Upper lobe of left lung (tissue), 6 donors: ENCODE results near the gene ERG. TPM values are rescaled to one million over a fixed set of nuclear protein-coding genes. Genes with fewer than 3 reads are reported as not detected.
A peak's percentile ranks its signal among the peaks of the same experiment; 100 is the strongest.

Experiments used
- ATAC-seq, 2 donors: fragments of 200-7000 bp; cut with Tn5 transposase; one replicate each; pipeline ENCODE4 v1.9.1; 2022; ENCODE audit warnings: mild to moderate bottlenecking in 2 of 2, moderate library complexity in 2 of 2; ENCODE audit not compliant: low FRiP score in 2 of 2
- DNase-seq, 2 donors: peaks; one replicate each; pipeline ENCODE4 v3.0.0-alpha.2; 2019 to 2020
- H3K27ac ChIP-seq, 4 donors: fragments of 200-600 bp; sonication (generic); one replicate each; pipeline ENCODE4 v1.5.1; 2016 to 2019
- H3K27me3 ChIP-seq, 4 donors: fragments of 200-600 bp; sonication (generic); one replicate each; pipeline ENCODE4 v1.5.1; 2017 to 2019
- H3K36me3 ChIP-seq, 4 donors: fragments of 200-600 bp; sonication (generic); one replicate each; pipeline ENCODE4 v1.5.1; 2016 to 2019
- H3K4me1 ChIP-seq, 4 donors: fragments of 200-600 bp; sonication (generic); one replicate each; pipeline ENCODE4 v1.5.1; 2018 to 2019
- H3K4me3 ChIP-seq, 4 donors: fragments of 200-600 bp; sonication (generic); one replicate each; pipeline ENCODE4 v1.5.1; 2017 to 2019; ENCODE audit warnings: mild to moderate bottlenecking in 2 of 4, moderate library complexity in 1 of 4
- H3K9me3 ChIP-seq, 4 donors: fragments of 200-600 bp; sonication (generic); one replicate each; pipeline ENCODE4 v1.5.1; 2018 to 2019
- CTCF ChIP-seq, 6 experiments: fragments of 450-650 bp in 4 of 6; fragments of 200-600 bp in 2 of 6; sonication (generic) in 2 of 6; IDR thresholded peaks; one replicate each; pipeline ENCODE4 v1.5.1; 2016 to 2019; ENCODE audit warnings: antibody characterized with exemption in 6 of 6
- EP300 ChIP-seq, 4 donors: sonication (generic); formaldehyde crosslinking; IDR thresholded peaks; one replicate each; pipeline ENCODE4 v1.5.1; 2017; ENCODE audit warnings: antibody characterized with exemption in 4 of 4, control low read depth in 2 of 4
- POLR2A ChIP-seq, 4 donors: fragments of 450-650 bp; IDR thresholded peaks; one replicate each; pipeline ENCODE4 v1.5.1; 2016 to 2017; ENCODE audit warnings: antibody characterized with exemption in 4 of 4, mild to moderate bottlenecking in 2 of 4
- POLR2AphosphoS5 ChIP-seq, 2 donors: sonication (generic); formaldehyde crosslinking; IDR thresholded peaks; one replicate each; pipeline ENCODE4 v1.5.1; 2017; ENCODE audit warnings: antibody characterized with exemption in 2 of 2
- WGBS, 2 donors: methylation state at CpG; one replicate each; pipeline ENCODE4 v1.1.5; 2017 to 2018; 5-methylcytosine and 5-hydroxymethylcytosine counted together
- total RNA-seq, 6 donors: library from RNA; depleted of rRNA in 4 of 6; stranded (reverse); fragments of >200 nt in 4 of 6; gene quantifications; one replicate each; pipeline versions ENCODE4 v1.1.0 to v1.2.1, GENCODE V29; 2016 to 2021
- donor health status: DM: no; HTN: no; CAD: no; lungs with moderate emphysema.
- donor health status: DM: no; HTN: yes; CAD: no; lungs with severe emphysema.

The ERG gene
- total RNA-seq = 10 to 100 TPM; 14.7 to 38.9 (median 18.1) TPM

GRCh38 chr21:38498057-38498833 lies at the start of gene ERG:
ERG (minus strand) TSS chr21:38498477; CDS start chr21:38498380, 97 bp downstream.
- WGBS, 2 donors = 35 to 41% methylated on average over 12 of the region's 12 CpGs
- peak in 1 of 2 donors; percentile 14 for DNase-seq

GRCh38 chr21:38544661-38545060 lies 46.4 kb upstream of the ERG start:
- TF ChIP-seq POLR2A (IDR thresholded peaks at IDR 0.05) = no peak
- TF ChIP-seq EP300 (IDR thresholded peaks at IDR 0.05) = no peak
- no peak for TF ChIP-seq POLR2AphosphoS5 (IDR thresholded peaks at IDR 0.05)
- no peak for TF ChIP-seq CTCF (IDR thresholded peaks at IDR 0.05)
- DNase-seq (no peak), ATAC-seq (no peak)
- H3K9me3 ChIP-seq = no peaks in the 10 kb centered on the region
- H3K27ac ChIP-seq = no peak overlapping the region
- no peaks in the 10 kb centered on the region for H3K4me1 ChIP-seq
- no peaks in the 10 kb centered on the region for H3K36me3 ChIP-seq
- H3K4me3 ChIP-seq = no peak overlapping the region
- 96 to 98% methylated on average over 2 of the region's 2 CpGs for WGBS, 2 donors
- H3K27me3 ChIP-seq = no peaks in the 10 kb centered on the region

More at GRCh38 chr21:38498057-38498833, at the start of gene ERG:
- Histone ChIP-seq H3K4me1 (peaks cover 4 to 29% (median 11%) of the 10 kb centered on the region in 4 donors), H3K27ac (peak within 1 kb of the TSS; percentile 75 to 86 (median 80)), H3K36me3 (no peaks in the 10 kb centered on the region), H3K9me3 (no peaks in the 10 kb centered on the region), H3K4me3 (peak within 1 kb of the TSS; percentile 30 to 50 (median 47)), H3K27me3 (no peaks in the 10 kb centered on the region)
- TF ChIP-seq POLR2A (IDR thresholded peaks at IDR 0.05) (no peak), POLR2AphosphoS5 (IDR thresholded peaks at IDR 0.05) (peak; percentile 53 to 59), CTCF (IDR thresholded peaks at IDR 0.05) (no peak), EP300 (IDR thresholded peaks at IDR 0.05) (peak in 3 of 4 donors; percentile 15 to 79 (median 24))
- peak in 1 of 2 donors; percentile 70 for ATAC-seq

- no peak for TF ChIP-seq POLR2AphosphoS5 (IDR thresholded peaks at IDR 0.05)
- TF ChIP-seq CTCF (IDR thresholded peaks at IDR 0.05) = no peak
- TF ChIP-seq EP300 (IDR thresholded peaks at IDR 0.05) = no peak
- no peak for TF ChIP-seq POLR2A (IDR thresholded peaks at IDR 0.05)
- ATAC-seq (no peak), DNase-seq (no peak)
- Histone ChIP-seq H3K9me3 (no peaks in the 10 kb centered on the region), H3K4me3 (no peak overlapping the region), H3K4me1 (no peaks in the 10 kb centered on the region), H3K36me3 (no peaks in the 10 kb centered on the region), H3K27me3 (no peaks in the 10 kb centered on the region), H3K27ac (no peak overlapping the region)
- 88 to 89% methylated on average over 4 of the region's 4 CpGs for WGBS, 2 donors
Observed at GRCh38 chr21:38542263-38542662, 44.0 kb upstream of the ERG start.

- no peak overlapping the region for H3K4me3 ChIP-seq
- ATAC-seq (no peak), DNase-seq (no peak)
- TF ChIP-seq POLR2AphosphoS5 (IDR thresholded peaks at IDR 0.05) = no peak
- no peak for TF ChIP-seq CTCF (IDR thresholded peaks at IDR 0.05)
- TF ChIP-seq EP300 (IDR thresholded peaks at IDR 0.05) = no peak
- TF ChIP-seq POLR2A (IDR thresholded peaks at IDR 0.05) = no peak
- 63 to 68% methylated on average over 1 of the region's 1 CpG for WGBS, 2 donors
- no peak overlapping the region for H3K27ac ChIP-seq
- no peaks in the 10 kb centered on the region for H3K36me3 ChIP-seq
- H3K9me3 ChIP-seq = no peaks in the 10 kb centered on the region
- H3K27me3 ChIP-seq = no peaks in the 10 kb centered on the region
- peaks cover 0 to 3% (median 0%) of the 10 kb centered on the region in 4 donors for H3K4me1 ChIP-seq
Observed at GRCh38 chr21:38538353-38538752, 40.1 kb upstream of the ERG start.
